ENCODE data around the gene INSC.

The INSC gene

GRCh38 chr11:15228331-15228849, 113.7 kb downstream of the INSC start:
- H3K4me3 ChIP-seq (ENCODE audit: low read depth, low read length) = no peak overlapping the region
- in situ Hi-C loops (cut with HindIII; ENCODE audit: low pct_ligation_motif_present, low sequenced_read_pairs) = no loop called here

GRCh38 chr11:15229069-15229468, 114.3 kb downstream of the INSC start:
- H3K27ac ChIP-seq = no peak overlapping the region
- H3K36me3 ChIP-seq (replicated peaks) = no peaks in the 10 kb centered on the region
- no peak for TF ChIP-seq CTCF (IDR thresholded peaks at IDR 0.05; ENCODE audit: low read depth, low read length, missing control alignments)
- H3K4me3 ChIP-seq (ENCODE audit: low read depth, low read length) = no peak overlapping the region
- DNase-seq = no peak
- in situ Hi-C loops (cut with HindIII; ENCODE audit: low pct_ligation_motif_present, low sequenced_read_pairs) = no loop called here
- no peaks in the 10 kb centered on the region for H3K27me3 ChIP-seq (replicated peaks)

More at GRCh38 chr11:15228331-15228849, 113.7 kb downstream of the INSC start:
- Histone ChIP-seq H3K36me3 (replicated peaks) (no peaks in the 10 kb centered on the region), H3K27me3 (replicated peaks) (no peaks in the 10 kb centered on the region), H3K27ac (no peak overlapping the region)
- no peak for DNase-seq
- no peak for TF ChIP-seq CTCF (IDR thresholded peaks at IDR 0.05; ENCODE audit: low read depth, low read length, missing control alignments)

- Histone ChIP-seq H3K4me3 (ENCODE audit: low read depth, low read length) (no peak overlapping the region), H3K27me3 (replicated peaks) (no peaks in the 10 kb centered on the region), H3K27ac (no peak overlapping the region), H3K36me3 (replicated peaks) (no peaks in the 10 kb centered on the region)
- no peak for TF ChIP-seq CTCF (IDR thresholded peaks at IDR 0.05; ENCODE audit: low read depth, low read length, missing control alignments)
- DNase-seq = no peak
- in situ Hi-C loops (cut with HindIII; ENCODE audit: low pct_ligation_motif_present, low sequenced_read_pairs) = no loop called here
Observed at GRCh38 chr11:15232496-15232895, 117.8 kb downstream of the INSC start.

GRCh38 chr11:15233371-15234165, 118.8 kb downstream of the INSC start:
- DNase-seq = no peak
- in situ Hi-C loops (cut with HindIII; ENCODE audit: low pct_ligation_motif_present, low sequenced_read_pairs) = no loop called here
- Histone ChIP-seq H3K36me3 (replicated peaks) (no peaks in the 10 kb centered on the region), H3K27me3 (replicated peaks) (no peaks in the 10 kb centered on the region), H3K27ac (no peak overlapping the region), H3K4me3 (ENCODE audit: low read depth, low read length) (no peak overlapping the region)
- TF ChIP-seq CTCF (IDR thresholded peaks at IDR 0.05; ENCODE audit: low read depth, low read length, missing control alignments) = no peak

- in situ Hi-C loops (cut with HindIII; ENCODE audit: low pct_ligation_motif_present, low sequenced_read_pairs) = no loop called here
- no peaks in the 10 kb centered on the region for H3K27me3 ChIP-seq (replicated peaks)
- DNase-seq = no peak
- no peak for TF ChIP-seq CTCF (IDR thresholded peaks at IDR 0.05; ENCODE audit: low read depth, low read length, missing control alignments)
- H3K27ac ChIP-seq = no peak overlapping the region
- no peaks in the 10 kb centered on the region for H3K36me3 ChIP-seq (replicated peaks)
- no peak overlapping the region for H3K4me3 ChIP-seq (ENCODE audit: low read depth, low read length)
Observed at GRCh38 chr11:15234796-15235195, 120.1 kb downstream of the INSC start.
